ENCODE data around the gene SMIM32. TPM values are rescaled to one million over a fixed set of nuclear protein-coding genes. Genes with fewer than 3 reads are reported as not detected.

The SMIM32 gene
- total RNA-seq, 1 experiment from 2014 or later = 0.37 TPM

DNA sequence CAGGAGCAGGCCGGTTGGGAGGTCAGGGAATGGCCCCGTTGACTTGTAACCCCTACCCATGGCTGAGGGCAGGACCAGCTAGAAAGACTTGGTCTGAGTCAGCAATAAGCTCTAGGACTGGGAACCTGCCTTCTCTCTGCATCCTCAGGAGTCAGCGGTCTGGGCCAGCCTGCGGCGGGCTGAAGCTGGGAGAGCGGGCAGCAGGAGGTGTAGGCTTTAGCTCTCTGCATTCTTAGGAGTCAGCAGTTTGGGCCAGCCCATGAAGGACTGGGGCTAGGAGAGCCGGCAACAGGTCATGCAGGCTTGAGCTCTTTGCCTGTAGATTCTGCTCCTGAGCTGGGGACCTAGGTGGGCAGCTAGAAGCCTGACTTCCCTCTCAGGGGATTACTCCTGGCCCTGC lies 6.4 kb upstream of the SMIM32 start (continued):
- no peak for TF ChIP-seq ZNF532 (CRISPR knock-in tag; IDR thresholded peaks at IDR 0.05; ENCODE audit: borderline replicate concordance)
- TF ChIP-seq PRRX2 (CRISPR knock-in tag; IDR thresholded peaks at IDR 0.05) = no peak
- TF ChIP-seq ATF3 (CRISPR knock-in tag; conservative IDR thresholded peaks at IDR 0.05) = no peak
- TF ChIP-seq SOX15 (CRISPR knock-in tag; IDR thresholded peaks at IDR 0.05) = no peak

DNA sequence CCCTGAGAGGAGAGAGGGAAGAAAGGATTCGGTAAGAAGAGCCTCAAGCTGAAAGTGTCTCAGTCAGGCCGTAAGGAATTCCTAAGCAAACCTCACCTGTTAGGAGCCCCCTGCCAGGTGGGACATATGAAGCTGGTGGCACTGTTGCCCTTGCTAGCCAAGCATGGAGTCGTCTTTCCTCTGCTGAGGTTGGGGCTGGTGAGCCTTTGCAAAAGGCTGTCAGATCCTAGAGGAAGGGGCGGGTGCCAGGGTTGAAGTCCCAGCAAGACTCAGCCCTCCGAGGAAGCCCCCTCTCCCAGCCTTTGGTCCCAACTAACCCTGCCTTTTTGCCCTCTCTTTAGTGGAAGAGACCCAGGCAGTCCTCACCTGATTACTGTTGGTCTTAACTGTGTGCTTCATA lies 5.5 kb upstream of the SMIM32 start:
- Mint-ChIP-seq H3K4me1 (peaks cover 23% of the 10 kb centered on the region), H3K27ac (no peak overlapping the region), H3K9me3 (no peaks in the 10 kb centered on the region), H3K27me3 (ENCODE audit: low read depth) (peaks cover 100% of the 10 kb centered on the region), H3K4me3 (no peak overlapping the region), H3K36me3 (no peaks in the 10 kb centered on the region)
- no peak for TF ChIP-seq ETV6 (CRISPR knock-in tag; IDR thresholded peaks at IDR 0.05)
- TF ChIP-seq NFYB (CRISPR knock-in tag; conservative IDR thresholded peaks at IDR 0.05; ENCODE audit: low read depth) = no peak
- TF ChIP-seq, protein P1, sequence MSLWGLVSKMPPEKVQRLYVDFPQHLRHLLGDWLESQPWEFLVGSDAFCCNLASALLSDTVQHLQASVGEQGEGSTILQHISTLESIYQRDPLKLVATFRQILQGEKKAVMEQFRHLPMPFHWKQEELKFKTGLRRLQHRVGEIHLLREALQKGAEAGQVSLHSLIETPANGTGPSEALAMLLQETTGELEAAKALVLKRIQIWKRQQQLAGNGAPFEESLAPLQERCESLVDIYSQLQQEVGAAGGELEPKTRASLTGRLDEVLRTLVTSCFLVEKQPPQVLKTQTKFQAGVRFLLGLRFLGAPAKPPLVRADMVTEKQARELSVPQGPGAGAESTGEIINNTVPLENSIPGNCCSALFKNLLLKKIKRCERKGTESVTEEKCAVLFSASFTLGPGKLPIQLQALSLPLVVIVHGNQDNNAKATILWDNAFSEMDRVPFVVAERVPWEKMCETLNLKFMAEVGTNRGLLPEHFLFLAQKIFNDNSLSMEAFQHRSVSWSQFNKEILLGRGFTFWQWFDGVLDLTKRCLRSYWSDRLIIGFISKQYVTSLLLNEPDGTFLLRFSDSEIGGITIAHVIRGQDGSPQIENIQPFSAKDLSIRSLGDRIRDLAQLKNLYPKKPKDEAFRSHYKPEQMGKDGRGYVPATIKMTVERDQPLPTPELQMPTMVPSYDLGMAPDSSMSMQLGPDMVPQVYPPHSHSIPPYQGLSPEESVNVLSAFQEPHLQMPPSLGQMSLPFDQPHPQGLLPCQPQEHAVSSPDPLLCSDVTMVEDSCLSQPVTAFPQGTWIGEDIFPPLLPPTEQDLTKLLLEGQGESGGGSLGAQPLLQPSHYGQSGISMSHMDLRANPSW (CRISPR knock-in tag; conservative IDR thresholded peaks at IDR 0.05; ENCODE audit: low read depth) = no peak
- no peak for TF ChIP-seq ELF4 (CRISPR knock-in tag; IDR thresholded peaks at IDR 0.05; ENCODE audit: low read depth)
- no peak for TF ChIP-seq GRHL2 (CRISPR knock-in tag; IDR thresholded peaks at IDR 0.05; ENCODE audit: insufficient replicate concordance, severe bottlenecking)
- TF ChIP-seq CTCF (IDR thresholded peaks at IDR 0.05) = no peak
- TF ChIP-seq GABPB1 (CRISPR knock-in tag; IDR thresholded peaks at IDR 0.05) = no peak
- no peak for TF ChIP-seq NR3C1 (CRISPR knock-in tag; conservative IDR thresholded peaks at IDR 0.05; ENCODE audit: low read depth)
- no peak for TF ChIP-seq EMX1 (CRISPR knock-in tag; IDR thresholded peaks at IDR 0.05)
- ATAC-seq (no peak), DNase-seq (ENCODE audit: low spot score) (no peak)
- CTCF ChIA-PET = interaction anchor here (1.5 kb wide), 1 partner anchor 221 kb away, joined by 3 read pairs; no protein-coding TSS in a partner anchor
- POLR2A ChIA-PET = no interaction called here

GRCh38 chr5:136197462-136198142 lies 4.6 kb upstream of the SMIM32 start:
- no peak for DNase-seq (ENCODE audit: low spot score)
- H3K36me3 Mint-ChIP-seq = no peaks in the 10 kb centered on the region

More at GRCh38 chr5:136197462-136198142, 4.6 kb upstream of the SMIM32 start:
- TF ChIP-seq FOXP4 (CRISPR knock-in tag; IDR thresholded peaks at IDR 0.05) (no peak), TEAD1 (CRISPR knock-in tag; IDR thresholded peaks at IDR 0.05) (no peak), ZNF317 (CRISPR knock-in tag; IDR thresholded peaks at IDR 0.05; ENCODE audit: borderline replicate concordance, low read depth) (no peak), ZNF423 (CRISPR knock-in tag; IDR thresholded peaks at IDR 0.05) (no peak), FOXP1 (CRISPR knock-in tag; IDR thresholded peaks at IDR 0.05; ENCODE audit: borderline replicate concordance) (no peak), NR3C1 (CRISPR knock-in tag; conservative IDR thresholded peaks at IDR 0.05; ENCODE audit: low read depth) (no peak)
- ChIA-PET CTCF (interaction anchor here (1.1 kb wide), 1 partner anchor 15 kb away, joined by 4 read pairs; no protein-coding TSS in a partner anchor), POLR2A (no interaction called here)
- no peak overlapping the region for H3K27ac Mint-ChIP-seq
- H3K27me3 Mint-ChIP-seq (ENCODE audit: low read depth) = peaks cover 100% of the 10 kb centered on the region
- no peak for ATAC-seq
- H3K9me3 Mint-ChIP-seq = no peaks in the 10 kb centered on the region
- H3K4me3 Mint-ChIP-seq = no peak overlapping the region
- H3K4me1 Mint-ChIP-seq = peaks cover 20% of the 10 kb centered on the region
